PC-9 (cell line): ENCODE results near the gene ANKRD44. TPM values are rescaled to one million over a fixed set of nuclear protein-coding genes. Genes with fewer than 3 reads are reported as not detected.

Source experiments
- BruUV-seq: library from RNA; stranded (reverse); fragments of 400-500 nt; replicated peaks from 2 replicates; lab custom pipeline; 2021; lab: Mats Ljungman, UMichigan
- CTCF ChIA-PET: fragments of 300-600 bp; sonication (Branson Sonifier 250); formaldehyde crosslinking; loops from one replicate; lab custom pipeline; 2022; ENCODE audit warnings: antibody characterized with exemption; lab: Charles Lee
- POLR2A ChIA-PET: fragments of 300-600 bp; sonication (Branson Sonifier 250); formaldehyde crosslinking; loops from one replicate; lab custom pipeline; 2022; ENCODE audit warnings: antibody characterized with exemption; ENCODE audit not compliant: unreplicated experiment; lab: Charles Lee
- DNase-seq, 2 experiments: peaks; one replicate each; pipeline versions ENCODE4 v3.0.0 to v3.0.0-alpha.2; 2015 to 2022; ENCODE audit warnings: mixed read lengths in 1 of 2
- H2AFZ ChIP-seq: fragments of 200-600 bp; sonication (generic); 2 replicates; pipeline ENCODE4 v1.8.1; 2017; ENCODE audit warnings: antibody characterized with exemption
- H3F3A ChIP-seq: fragments of 200-600 bp; sonication (generic); 2 replicates; pipeline ENCODE4 v1.8.1; 2017; ENCODE audit warnings: antibody characterized with exemption, mild to moderate bottlenecking, low read depth; ENCODE audit not compliant: insufficient read depth
- H3K27ac ChIP-seq: fragments of 200-600 bp; sonication (generic); 2 replicates; pipeline ENCODE4 v1.6.1; 2016; ENCODE audit warnings: mixed run types
- H3K27me3 ChIP-seq: fragments of 200-600 bp; sonication (generic); 2 replicates; pipeline ENCODE4 v1.6.1; 2016; ENCODE audit warnings: low read depth, mixed run types; ENCODE audit not compliant: insufficient read depth
- H3K36me3 ChIP-seq: fragments of 200-600 bp; sonication (generic); 2 replicates; pipeline ENCODE4 v1.6.1; 2016; ENCODE audit warnings: low read depth, mixed run types
- H3K4me1 ChIP-seq: fragments of 200-600 bp; sonication (generic); replicated peaks from 2 replicates; pipeline ENCODE4 v1.6.1; 2016; ENCODE audit warnings: mixed run types; ENCODE audit not compliant: insufficient read depth
- H3K4me2 ChIP-seq: fragments of 200-600 bp; sonication (generic); 2 replicates; pipeline ENCODE4 v1.6.1; 2017; ENCODE audit warnings: mixed run types
- H3K4me3 ChIP-seq: fragments of 200-600 bp; sonication (generic); 2 replicates; pipeline ENCODE4 v1.6.1; 2016; ENCODE audit warnings: mixed run types
- H3K79me2 ChIP-seq: fragments of 200-600 bp; sonication (generic); 2 replicates; pipeline ENCODE4 v1.6.1; 2017; ENCODE audit warnings: low read depth, mixed run types
- H3K9me2 ChIP-seq: fragments of 200-600 bp; sonication (generic); 2 replicates; pipeline ENCODE4 v1.8.1; 2017; ENCODE audit warnings: mild to moderate bottlenecking; ENCODE audit not compliant: insufficient read depth
- H3K9me3 ChIP-seq: fragments of 200-600 bp; sonication (generic); 2 replicates; pipeline ENCODE4 v1.8.1; 2016; ENCODE audit warnings: low read depth; ENCODE audit not compliant: insufficient read depth
- H4K20me1 ChIP-seq: fragments of 200-600 bp; sonication (generic); 2 replicates; pipeline ENCODE4 v1.8.1; 2017; ENCODE audit not compliant: insufficient read depth
- CTCF ChIP-seq: fragments of 200-600 bp; sonication (generic); conservative IDR thresholded peaks from 2 replicates; pipeline ENCODE4 v1.6.1; 2017; ENCODE audit warnings: mixed run types, antibody characterized with exemption, mild to moderate bottlenecking, moderate library complexity
- EZH2 ChIP-seq: fragments of 200-600 bp; sonication (generic); IDR thresholded peaks from 2 replicates; pipeline ENCODE4 v1.8.0; 2017; ENCODE audit warnings: antibody characterized with exemption, low read depth
- intact Hi-C: fragments of 100-400 bp; cut with micrococcal nuclease; formaldehyde crosslinking; loops from one replicate; pipeline ENCODE4 v1.10.0; 2022; ENCODE audit not compliant: unreplicated experiment
- total RNA-seq: library from RNA; stranded (reverse); gene quantifications from 2 replicates; pipeline ENCODE4 v1.2.3, GENCODE V29; 2021

The ANKRD44 gene
- total RNA-seq, 1 experiment from 2014 or later = 3.4 TPM

- no peak overlapping the region for H3K4me2 ChIP-seq
- intact Hi-C loops = no loop called here
- H3K79me2 ChIP-seq = no peaks in the 10 kb centered on the region
- ChIA-PET CTCF (interaction anchor here (0.6 to 0.7 kb wide), 2 partner anchors 38 to 64 kb away, joined by 3 read pairs; no protein-coding TSS in a partner anchor), POLR2A (no interaction called here)
- H4K20me1 ChIP-seq = no peaks in the 10 kb centered on the region
- no peak for DNase-seq
- no TSS peak for BruUV-seq
- H3K36me3 ChIP-seq = no peaks in the 10 kb centered on the region
- no peaks in the 10 kb centered on the region for H3K27me3 ChIP-seq
- H3K9me3 ChIP-seq = no peaks in the 10 kb centered on the region
- H2AFZ ChIP-seq = no peak overlapping the region
- TF ChIP-seq EZH2 (no peak), CTCF (no peak)
- H3K9me2 ChIP-seq = no peaks in the 10 kb centered on the region
- no peak overlapping the region for H3K4me3 ChIP-seq
- no peaks in the 10 kb centered on the region for H3K4me1 ChIP-seq
- no peaks in the 10 kb centered on the region for H3F3A ChIP-seq
- H3K27ac ChIP-seq = no peak overlapping the region
Observed at GRCh38 chr2:197121255-197121654, 189.3 kb downstream of the ANKRD44 start.

- intact Hi-C loops = loop anchor here (10.0 kb wide), 1 partner anchor 78 kb away; no protein-coding TSS in a partner anchor
- Histone ChIP-seq H3K4me1 (no peaks in the 10 kb centered on the region), H2AFZ (no peak overlapping the region), H3K4me2 (no peak overlapping the region), H3K79me2 (no peaks in the 10 kb centered on the region), H3K4me3 (no peak overlapping the region), H4K20me1 (no peaks in the 10 kb centered on the region), H3K9me3 (no peaks in the 10 kb centered on the region), H3K27ac (no peak overlapping the region), H3K9me2 (no peaks in the 10 kb centered on the region), H3K27me3 (no peaks in the 10 kb centered on the region), H3K36me3 (no peaks in the 10 kb centered on the region), H3F3A (no peaks in the 10 kb centered on the region)
- ChIA-PET CTCF (no interaction called here), POLR2A (no interaction called here)
- no TSS peak for BruUV-seq
- TF ChIP-seq CTCF = no peak
- TF ChIP-seq EZH2 = no peak
- no peak for DNase-seq
Observed at GRCh38 chr2:197116306-197116879, 194.2 kb downstream of the ANKRD44 start.

GRCh38 chr2:197115325-197115724 is 195.3 kb downstream of the ANKRD44 start:
- Histone ChIP-seq H3F3A (no peaks in the 10 kb centered on the region), H3K4me3 (no peak overlapping the region), H3K4me1 (no peaks in the 10 kb centered on the region), H2AFZ (no peak overlapping the region), H3K79me2 (no peaks in the 10 kb centered on the region), H3K36me3 (no peaks in the 10 kb centered on the region), H3K4me2 (no peak overlapping the region), H3K9me3 (no peaks in the 10 kb centered on the region), H3K27ac (no peak overlapping the region), H3K9me2 (no peaks in the 10 kb centered on the region), H4K20me1 (no peaks in the 10 kb centered on the region), H3K27me3 (no peaks in the 10 kb centered on the region)
- ChIA-PET CTCF (interaction anchor here (0.6 kb wide), 1 partner anchor 74 kb away, joined by 3 read pairs; no protein-coding TSS in a partner anchor), POLR2A (no interaction called here)
- no peak for DNase-seq
- no TSS peak for BruUV-seq
- no peak for TF ChIP-seq EZH2
- TF ChIP-seq CTCF = no peak
- intact Hi-C loops = loop anchor here (10.0 kb wide), 1 partner anchor 79 kb away; no protein-coding TSS in a partner anchor
